Peyer's patch (tissue), 4 donors: ENCODE results near the gene RAP1B. TPM values are rescaled to one million over a fixed set of nuclear protein-coding genes. Genes with fewer than 3 reads are reported as not detected.

Source experiments
- DNase-seq, 3 donors: peaks; one replicate each; pipeline ENCODE4 v3.0.0-alpha.2; 2017 to 2019
- H3K27ac ChIP-seq, 4 donors: fragments of 200-600 bp; sonication (generic); one replicate each; pipeline ENCODE4 v1.5.1; 2016 to 2019
- H3K27me3 ChIP-seq, 2 donors: fragments of 200-600 bp; sonication (generic); one replicate each; pipeline ENCODE4 v1.5.1; 2019
- H3K36me3 ChIP-seq, 3 donors: fragments of 200-600 bp; sonication (generic); one replicate each; pipeline ENCODE4 v1.5.1; 2016 to 2019
- H3K4me1 ChIP-seq, 4 donors: fragments of 200-600 bp; sonication (generic); one replicate each; pipeline ENCODE4 v1.5.1; 2016 to 2019
- H3K4me3 ChIP-seq, 4 donors: fragments of 200-600 bp; sonication (generic); 1 replicate in 3 of 4; 2 replicates in 1 of 4; pipeline ENCODE4 v1.5.1; 2016 to 2019; ENCODE audit warnings: mild to moderate bottlenecking in 1 of 4
- H3K9me3 ChIP-seq, 4 donors: fragments of 200-600 bp; sonication (generic); one replicate each; pipeline ENCODE4 v1.5.1; 2016 to 2019; ENCODE audit warnings: mild to moderate bottlenecking in 1 of 4
- CTCF ChIP-seq, 6 experiments: fragments of 450-650 bp in 4 of 6; fragments of 200-600 bp in 2 of 6; sonication (generic) in 1 of 6; IDR thresholded peaks; one replicate each; pipeline ENCODE4 v1.5.1; 2017 to 2019; ENCODE audit warnings: antibody characterized with exemption in 6 of 6, mild to moderate bottlenecking in 3 of 6, moderate library complexity in 1 of 6
- POLR2A ChIP-seq, 2 donors: fragments of 450-650 bp; IDR thresholded peaks; one replicate each; pipeline ENCODE4 v1.5.1; 2017; ENCODE audit warnings: antibody characterized with exemption in 2 of 2, mild to moderate bottlenecking in 2 of 2, moderate library complexity in 2 of 2
- total RNA-seq, 4 donors: library from RNA; depleted of rRNA; stranded (reverse); fragments of >200 nt; gene quantifications; one replicate each; pipeline ENCODE4 v1.1.0, GENCODE V29; 2016

The RAP1B gene
- total RNA-seq, 4 donors from 2014 or later, result 123 to 210 (median 140) TPM

- Histone ChIP-seq H3K27me3 (no peaks in the 10 kb centered on the region), H3K36me3 (no peaks in the 10 kb centered on the region), H3K4me3 (no peak overlapping the region), H3K4me1 (peaks cover 0 to 19% (median 5%) of the 10 kb centered on the region in 4 donors), H3K27ac (no peak overlapping the region), H3K9me3 (no peaks in the 10 kb centered on the region)
- DNase-seq, result no peak
- no peak for TF ChIP-seq CTCF (IDR thresholded peaks at IDR 0.05)
- TF ChIP-seq POLR2A (IDR thresholded peaks at IDR 0.05), result no peak
These were observed 30.4 kb downstream of the RAP1B start for GRCh38 chr12:68641138-68641537.

GRCh38 chr12:68646484-68646883 lies 35.8 kb downstream of the RAP1B start:
- Histone ChIP-seq H3K4me1 (no peaks in the 10 kb centered on the region), H3K4me3 (no peak overlapping the region)

GRCh38 chr12:68647507-68647906 lies 36.8 kb downstream of the RAP1B start:
- DNase-seq, result no peak
- Histone ChIP-seq H3K36me3 (peaks cover 0 to 32% (median 0%) of the 10 kb centered on the region in 3 donors), H3K4me1 (no peaks in the 10 kb centered on the region)

More at GRCh38 chr12:68646484-68646883, 35.8 kb downstream of the RAP1B start:
- H3K36me3 ChIP-seq, result peaks cover 0 to 21% (median 0%) of the 10 kb centered on the region in 3 donors
- no peak for DNase-seq
- H3K9me3 ChIP-seq, result no peaks in the 10 kb centered on the region
- no peaks in the 10 kb centered on the region for H3K27me3 ChIP-seq
- no peak overlapping the region for H3K27ac ChIP-seq
- TF ChIP-seq POLR2A (IDR thresholded peaks at IDR 0.05), result no peak
- no peak for TF ChIP-seq CTCF (IDR thresholded peaks at IDR 0.05)

GRCh38 chr12:68648179-68648578 lies 37.5 kb downstream of the RAP1B start:
- TF ChIP-seq POLR2A (IDR thresholded peaks at IDR 0.05), result no peak
- no peak for TF ChIP-seq CTCF (IDR thresholded peaks at IDR 0.05)
- H3K4me3 ChIP-seq, result no peak overlapping the region
- no peaks in the 10 kb centered on the region for H3K9me3 ChIP-seq
- H3K27me3 ChIP-seq, result no peaks in the 10 kb centered on the region
- H3K27ac ChIP-seq, result no peak overlapping the region
- no peak for DNase-seq
- no peaks in the 10 kb centered on the region for H3K4me1 ChIP-seq
- peaks cover 0 to 38% (median 0%) of the 10 kb centered on the region in 3 donors for H3K36me3 ChIP-seq

More at GRCh38 chr12:68647507-68647906, 36.8 kb downstream of the RAP1B start:
- TF ChIP-seq CTCF (IDR thresholded peaks at IDR 0.05) (no peak), POLR2A (IDR thresholded peaks at IDR 0.05) (no peak)
- no peak overlapping the region for H3K4me3 ChIP-seq
- no peaks in the 10 kb centered on the region for H3K9me3 ChIP-seq
- H3K27ac ChIP-seq, result no peak overlapping the region
- H3K27me3 ChIP-seq, result no peaks in the 10 kb centered on the region

GRCh38 chr12:68665016-68665569 lies 54.4 kb downstream of the RAP1B start:
- Histone ChIP-seq H3K36me3 (peaks cover 0 to 15% (median 0%) of the 10 kb centered on the region in 3 donors), H3K4me3 (no peak overlapping the region), H3K27ac (no peak overlapping the region), H3K4me1 (no peaks in the 10 kb centered on the region), H3K9me3 (no peaks in the 10 kb centered on the region), H3K27me3 (no peaks in the 10 kb centered on the region)
- TF ChIP-seq POLR2A (IDR thresholded peaks at IDR 0.05) (no peak), CTCF (IDR thresholded peaks at IDR 0.05) (no peak)
- no peak for DNase-seq
